RWPE2 (cell line): ENCODE results near the gene ACAA2.

ENCODE experiments used
- ATAC-seq: fragments of 200-7000 bp; cut with Tn5 transposase; 3 replicates; pipeline ENCODE4 v1.9.1; 2021; ENCODE audit warnings: low read depth
- DNase-seq: peaks from one replicate; pipeline ENCODE4 v3.0.0-alpha.2; 2020; ENCODE audit warnings: low spot score
- H3K27ac ChIP-seq: fragments of 450-650 bp; 2 replicates; pipeline ENCODE4 v1.5.1; 2017; ENCODE audit warnings: mild to moderate bottlenecking; ENCODE audit not compliant: poor library complexity, severe bottlenecking
- H3K27me3 ChIP-seq: fragments of 250-450 bp; sonication (Bioruptor Pico); 2 replicates; pipeline ENCODE4 v1.5.1; 2021; ENCODE audit warnings: mild to moderate bottlenecking, moderate library complexity; ENCODE audit not compliant: insufficient read depth, poor library complexity, severe bottlenecking
- H3K36me3 ChIP-seq: fragments of 250-450 bp; sonication (Bioruptor Pico); 2 replicates; pipeline ENCODE4 v1.5.1; 2020; ENCODE audit warnings: low read depth, mild to moderate bottlenecking, moderate library complexity
- H3K4me1 ChIP-seq: fragments of 250-450 bp; sonication (Bioruptor Pico); 2 replicates; pipeline ENCODE4 v1.5.1; 2021; ENCODE audit warnings: mild to moderate bottlenecking, moderate library complexity; ENCODE audit not compliant: insufficient read depth, poor library complexity, severe bottlenecking
- H3K4me3 ChIP-seq: fragments of 250-450 bp; sonication (Bioruptor Pico); 2 replicates; pipeline ENCODE4 v1.5.1; 2021; ENCODE audit warnings: mild to moderate bottlenecking, moderate library complexity; ENCODE audit not compliant: severe bottlenecking
- H3K9me3 ChIP-seq: fragments of 250-450 bp; sonication (Bioruptor Pico); 2 replicates; pipeline ENCODE4 v1.5.1; 2021; ENCODE audit warnings: mild to moderate bottlenecking, moderate library complexity; ENCODE audit not compliant: severe bottlenecking
- CTCF ChIP-seq: fragments of 450-650 bp; IDR thresholded peaks from one replicate; pipeline ENCODE4 v1.5.1; 2017; ENCODE audit warnings: mild to moderate bottlenecking, moderate library complexity; ENCODE audit not compliant: poor library complexity, severe bottlenecking

Gene ACAA2

GRCh38 chr18:49752095-49752457 is 61.3 kb downstream of the ACAA2 start:
- no peak for ATAC-seq
- no peaks in the 10 kb centered on the region for H3K4me1 ChIP-seq
- H3K9me3 ChIP-seq = no peaks in the 10 kb centered on the region
- no peak overlapping the region for H3K27ac ChIP-seq
- no peak for TF ChIP-seq CTCF
- DNase-seq = no peak
- no peaks in the 10 kb centered on the region for H3K27me3 ChIP-seq
- H3K4me3 ChIP-seq = no peak overlapping the region
- H3K36me3 ChIP-seq = no peaks in the 10 kb centered on the region

- Histone ChIP-seq H3K4me3 (no peak overlapping the region), H3K4me1 (no peaks in the 10 kb centered on the region), H3K27me3 (no peaks in the 10 kb centered on the region), H3K27ac (no peak overlapping the region), H3K9me3 (no peaks in the 10 kb centered on the region), H3K36me3 (no peaks in the 10 kb centered on the region)
- DNase-seq = no peak
- no peak for ATAC-seq
- no peak for TF ChIP-seq CTCF
Measured at GRCh38 chr18:49751427-49752094, 61.8 kb downstream of the ACAA2 start.

GRCh38 chr18:49749563-49749962 is 63.8 kb downstream of the ACAA2 start:
- no peaks in the 10 kb centered on the region for H3K9me3 ChIP-seq
- ATAC-seq (no peak), DNase-seq (no peak)
- H3K4me3 ChIP-seq = no peak overlapping the region
- no peak for TF ChIP-seq CTCF
- no peaks in the 10 kb centered on the region for H3K27me3 ChIP-seq
- H3K36me3 ChIP-seq = no peaks in the 10 kb centered on the region
- H3K4me1 ChIP-seq = no peaks in the 10 kb centered on the region
- H3K27ac ChIP-seq = no peak overlapping the region

- ATAC-seq (no peak), DNase-seq (no peak)
- no peak for TF ChIP-seq CTCF
- H3K4me1 ChIP-seq = no peaks in the 10 kb centered on the region
- H3K27me3 ChIP-seq = no peaks in the 10 kb centered on the region
- H3K27ac ChIP-seq = no peak overlapping the region
- H3K9me3 ChIP-seq = no peaks in the 10 kb centered on the region
- no peak overlapping the region for H3K4me3 ChIP-seq
- H3K36me3 ChIP-seq = no peaks in the 10 kb centered on the region
Measured at GRCh38 chr18:49747876-49748275, 65.5 kb downstream of the ACAA2 start.
